T47D (cell line): ENCODE measurements around the gene ALG9.
"Not testable (repeated sequence)": the region's sequence is repeated elsewhere in the genome, so short reads cannot be mapped to it uniquely, and the experiment has no call there.

Experiments used
- DNase-seq, 2 experiments: peaks; one replicate each; pipeline versions ENCODE4 v3.0.0 to v3.0.0-alpha.2; 2011 to 2012; ENCODE audit warnings: low read depth in 1 of 2, low spot score in 1 of 2
- JUND ChIP-seq: IDR thresholded peaks from 2 replicates; pipeline ENCODE4 v1.6.1; 2012; ENCODE audit warnings: low read depth
- in situ Hi-C: cut with HindIII; loops from 2 replicates; pipeline ENCODE4 v1.10.0; 2016; ENCODE audit warnings: low sequenced_read_pairs, low pct_unique_long_range_greater_than_20kb

ALG9 gene

GRCh38 chr11:111910676-111911562 is 39.5 kb upstream of the ALG9 start:
- peak in 1 of 2 experiments; percentile 9 for DNase-seq
- in situ Hi-C loops, result no loop called here
- no peak for TF ChIP-seq JUND

- TF ChIP-seq JUND, result no peak
- in situ Hi-C loops, result no loop called here
- DNase-seq, result peak in 1 of 2 experiments; percentile 16
These were observed 38.0 kb upstream of the ALG9 start for GRCh38 chr11:111909378-111909777.

GRCh38 chr11:111908639-111909305 is 37.4 kb upstream of the ALG9 start:
- no peak for TF ChIP-seq JUND
- peak in 1 of 2 experiments; percentile 20 for DNase-seq
- in situ Hi-C loops, result no loop called here

- no peak for TF ChIP-seq JUND
These were observed 35.3 kb upstream of the ALG9 start for GRCh38 chr11:111906680-111907079.

GRCh38 chr11:111905411-111905810 is 34.0 kb upstream of the ALG9 start:
- in situ Hi-C loops, result no loop called here
- no peak for DNase-seq
- no peak for TF ChIP-seq JUND

More at GRCh38 chr11:111906680-111907079, 35.3 kb upstream of the ALG9 start:
- DNase-seq, result no peak
- in situ Hi-C loops, result no loop called here

- no peak for DNase-seq
- TF ChIP-seq JUND, result no peak
- in situ Hi-C loops, result no loop called here
These were observed 15.5 kb upstream of the ALG9 start for GRCh38 chr11:111886844-111887243.

- no peak for DNase-seq
- no peak for TF ChIP-seq JUND
- in situ Hi-C loops, result no loop called here
These were observed 14.7 kb upstream of the ALG9 start for GRCh38 chr11:111886032-111886431.

GRCh38 chr11:111885053-111885452 is 13.7 kb upstream of the ALG9 start:
- DNase-seq, in situ Hi-C loops: not testable (repeated sequence)

GRCh38 chr11:111882202-111882601 is 10.8 kb upstream of the ALG9 start:
- in situ Hi-C loops, result no loop called here
- no peak for TF ChIP-seq JUND

GRCh38 chr11:111879637-111879960 is 8.2 kb upstream of the ALG9 start:
- in situ Hi-C loops, result no loop called here
- no peak for TF ChIP-seq JUND
- no peak for DNase-seq

More at GRCh38 chr11:111882202-111882601, 10.8 kb upstream of the ALG9 start:
- DNase-seq, result no peak

GRCh38 chr11:111878849-111879636 is 7.7 kb upstream of the ALG9 start, which contains the start of the genes CFAP68 and FDXACB1:
Gene CFAP68 (plus strand): TSS chr11:111879541. CDS start chr11:111879561, 20 bp downstream.
Gene FDXACB1 (minus strand): TSS chr11:111879165. CDS start chr11:111879132, 33 bp downstream.
- no peak for TF ChIP-seq JUND
- peak; percentile 81 to 99 for DNase-seq
- in situ Hi-C loops, result no loop called here

- peak; percentile 18 to 73 for DNase-seq
- TF ChIP-seq JUND, result no peak
- in situ Hi-C loops, result no loop called here
These were observed 7.0 kb upstream of the ALG9 start for GRCh38 chr11:111878385-111878848.
